Activated T-cell treated with anti-CD3 and anti-CD28 coated beads for 1 hour (primary cell): ENCODE results near the gene KIRREL3.

Experiments
- DNase-seq: peaks from one replicate; pipeline ENCODE4 v3.0.0-alpha.2; 2020; ENCODE audit warnings: low read depth

The KIRREL3 gene

GRCh38 chr11:126663749-126664592, 336.6 kb downstream of the KIRREL3 start:
- DNase-seq: no peak

DNA sequence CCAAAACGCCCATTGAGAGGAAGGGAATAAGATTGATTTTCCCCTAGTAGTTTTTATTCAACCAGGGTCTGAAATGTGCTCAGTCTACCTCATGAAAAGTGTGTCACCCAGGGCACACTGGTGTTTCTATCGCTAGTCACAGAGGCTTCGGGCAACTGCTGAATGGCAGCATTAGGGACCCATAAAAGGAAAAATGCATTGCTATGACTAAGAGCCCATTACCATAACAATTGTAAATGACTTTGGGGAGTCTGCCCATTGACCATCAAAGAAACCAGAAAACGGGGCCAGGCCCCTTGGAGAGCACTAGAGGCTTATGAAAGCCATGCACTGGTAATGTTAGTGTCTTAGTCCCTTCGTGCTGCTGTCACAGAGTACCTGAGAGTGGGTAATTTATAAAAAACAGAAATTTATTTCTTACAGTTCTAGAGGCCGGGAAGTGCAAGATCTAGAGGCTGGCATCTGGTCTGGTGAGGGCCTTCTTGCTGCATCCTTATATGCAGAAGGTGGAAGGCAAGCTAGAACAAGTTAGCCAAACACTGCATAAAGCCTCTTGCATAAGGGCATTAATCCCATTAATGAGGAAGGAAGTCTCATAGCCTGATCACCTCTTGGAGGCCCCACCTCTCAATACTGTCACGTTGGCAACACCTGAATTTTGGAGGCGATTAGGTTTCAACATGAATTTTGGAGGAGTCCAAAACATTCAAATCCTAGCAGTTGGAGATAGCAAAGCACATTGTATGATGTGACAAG, 338.4 kb downstream of the KIRREL3 start:
- DNase-seq: no peak

- no peak for DNase-seq
Observed at GRCh38 chr11:126660761-126661425, 339.7 kb downstream of the KIRREL3 start.

GRCh38 chr11:126660321-126660720, 340.2 kb downstream of the KIRREL3 start:
- DNase-seq: no peak

- no peak for DNase-seq
Observed at GRCh38 chr11:126658306-126659056, 342.1 kb downstream of the KIRREL3 start.

GRCh38 chr11:126655807-126656128, 344.8 kb downstream of the KIRREL3 start:
- DNase-seq: no peak

- DNase-seq: no peak
Observed at GRCh38 chr11:126654886-126655806, 345.4 kb downstream of the KIRREL3 start.

GRCh38 chr11:126653040-126653439, 347.5 kb downstream of the KIRREL3 start:
- DNase-seq: no peak

GRCh38 chr11:126647735-126648134, 352.8 kb downstream of the KIRREL3 start:
- DNase-seq: no peak

GRCh38 chr11:126646701-126647557, 353.6 kb downstream of the KIRREL3 start:
- DNase-seq: no peak

DNA sequence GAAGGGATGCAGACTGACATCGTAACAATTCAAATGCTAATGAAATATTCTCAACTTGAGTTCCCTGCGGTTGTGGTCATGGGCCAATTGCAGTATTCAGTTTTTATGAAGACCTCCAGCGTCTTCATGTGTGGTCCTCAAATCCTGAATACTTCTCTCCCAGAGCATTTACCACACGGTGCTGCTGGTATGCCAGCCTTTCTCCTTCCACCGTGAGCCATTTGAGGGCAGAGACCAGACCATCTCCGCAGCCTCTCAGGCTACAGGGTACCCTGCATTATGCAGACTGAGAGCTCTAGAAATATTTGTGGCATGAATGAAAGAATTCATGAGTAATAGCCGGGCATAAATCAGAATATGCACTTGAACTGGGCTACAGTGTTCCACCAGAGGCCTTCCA, 355.4 kb downstream of the KIRREL3 start:
- no peak for DNase-seq

DNA sequence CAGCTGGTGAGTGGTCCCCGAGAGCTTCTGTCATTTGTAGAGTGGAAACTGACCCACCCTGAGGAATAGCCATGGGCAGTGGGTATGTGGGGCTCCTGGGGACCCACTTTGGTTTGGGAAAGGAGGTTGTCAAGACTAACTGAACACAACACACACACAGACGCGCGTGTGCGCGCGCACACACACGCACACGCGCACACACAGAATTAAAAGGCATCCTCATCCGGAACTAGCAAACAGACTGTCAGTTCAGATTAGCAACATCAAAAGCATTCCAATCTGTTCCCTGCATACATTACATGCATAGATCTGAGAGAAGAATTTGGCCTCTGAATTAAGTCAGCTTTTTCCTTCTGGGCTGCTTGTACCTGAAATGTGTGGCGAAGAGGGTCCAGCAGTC, 360.4 kb downstream of the KIRREL3 start:
- DNase-seq: no peak

- DNase-seq: no peak
Observed at GRCh38 chr11:126639692-126640091, 360.9 kb downstream of the KIRREL3 start.

GRCh38 chr11:126638648-126639047, 361.9 kb downstream of the KIRREL3 start:
- no peak for DNase-seq

- no peak for DNase-seq
Observed at GRCh38 chr11:126637795-126638175, 362.8 kb downstream of the KIRREL3 start.

DNA sequence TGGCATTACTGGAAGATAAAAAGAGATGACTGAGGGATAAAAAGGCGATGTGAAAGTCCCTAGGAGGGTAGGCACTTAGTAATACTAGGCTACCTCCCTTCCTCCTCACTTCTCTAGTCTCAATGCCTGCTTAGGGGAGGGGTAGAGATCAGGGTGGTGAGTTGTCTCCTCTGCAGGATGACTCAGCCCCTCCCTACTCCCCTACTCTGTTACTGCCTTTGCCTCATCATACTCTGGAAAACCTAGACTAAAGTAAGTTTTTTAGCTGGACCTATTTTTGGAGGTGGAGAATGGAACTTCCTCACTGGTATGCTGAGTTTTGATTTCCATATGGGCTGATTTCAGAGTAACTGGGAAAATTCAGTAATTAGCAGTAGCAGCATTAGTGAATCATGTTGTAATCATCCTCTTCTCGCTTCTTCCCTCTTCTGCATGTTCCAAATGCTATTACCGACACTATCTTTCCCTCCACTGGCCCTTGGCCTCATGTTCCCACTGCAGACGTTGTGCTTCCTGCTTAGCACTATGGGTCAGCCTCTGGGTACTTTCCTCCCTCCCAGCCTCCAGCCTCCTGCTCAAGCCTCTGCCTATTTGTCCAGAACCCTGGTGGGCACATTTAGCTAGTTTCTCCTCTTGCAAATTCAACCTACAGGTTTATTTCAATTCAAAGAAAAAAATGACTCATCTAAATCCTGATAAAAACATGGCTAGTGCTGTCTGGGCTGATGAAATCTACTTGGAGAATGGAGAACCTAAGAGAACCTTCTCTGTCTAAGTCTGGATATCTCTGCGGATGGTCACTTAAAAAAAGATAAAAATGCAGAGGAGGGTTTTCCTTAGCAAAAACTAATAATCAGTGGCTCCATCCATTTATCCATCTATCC, 363.4 kb downstream of the KIRREL3 start:
- DNase-seq: no peak

DNA sequence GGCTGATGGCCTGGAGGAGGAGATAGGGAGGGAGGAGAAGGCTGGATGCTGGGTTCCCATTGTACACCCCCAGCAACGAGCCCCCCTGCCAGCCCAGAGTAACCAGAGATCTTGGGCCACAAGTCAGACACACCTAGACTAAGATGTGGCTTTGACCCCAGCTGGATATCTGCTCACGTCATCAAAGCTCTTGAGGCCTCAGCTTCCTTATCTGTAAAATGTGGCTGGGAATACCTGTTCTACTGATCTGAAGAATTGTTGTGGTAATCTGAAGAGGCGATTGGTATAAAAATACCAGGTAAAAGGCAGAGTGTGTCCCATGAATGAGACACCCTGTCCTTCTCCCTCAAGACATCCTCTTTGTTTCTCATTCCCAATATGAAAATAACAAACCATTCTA, 365.1 kb downstream of the KIRREL3 start:
- no peak for DNase-seq

DNA sequence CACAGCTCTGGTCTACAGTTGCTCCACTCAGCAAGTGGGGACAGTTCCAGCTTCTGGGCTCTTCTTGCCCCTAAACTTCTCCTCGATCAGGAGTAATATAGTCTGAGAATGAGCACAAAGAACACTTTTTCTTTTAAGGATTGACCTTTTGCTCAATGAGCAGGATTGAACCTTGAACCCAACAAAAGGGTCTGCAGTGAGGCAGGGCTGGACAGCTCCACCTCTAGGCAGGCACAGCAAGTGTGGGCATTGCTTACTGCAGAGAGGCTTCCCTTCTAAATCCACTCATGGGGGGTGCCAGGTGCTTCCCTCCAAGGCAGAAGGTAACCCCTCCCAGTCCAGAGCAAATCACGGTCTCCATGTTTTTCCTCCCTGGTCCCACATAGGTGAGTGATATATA, 365.6 kb downstream of the KIRREL3 start:
- DNase-seq: no peak

DNA sequence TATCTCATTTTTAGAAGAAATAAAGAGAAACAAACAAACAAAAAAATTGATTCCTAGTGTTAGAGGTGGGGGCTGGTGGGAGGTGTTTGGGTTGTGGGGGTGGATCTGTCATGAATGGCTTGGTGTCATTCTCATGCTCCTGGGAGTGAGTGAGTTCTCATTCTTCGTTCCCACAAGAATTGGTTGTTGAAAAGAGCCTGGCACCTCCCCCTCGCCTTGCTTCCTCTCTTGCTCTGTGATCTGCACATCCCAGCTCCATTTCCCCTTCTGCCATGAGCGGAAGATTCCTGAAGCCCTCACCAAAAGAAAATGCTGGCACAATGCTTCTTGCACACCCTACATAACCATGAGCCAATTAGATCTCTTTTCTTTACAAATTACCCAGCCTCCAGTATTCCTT, 367.2 kb downstream of the KIRREL3 start:
- DNase-seq: no peak
